Caco-2 (cell line): ENCODE results near the gene GPSM1. TPM values are rescaled to one million over a fixed set of nuclear protein-coding genes. Genes with fewer than 3 reads are reported as not detected.

Source experiments
- BruUV-seq: library from RNA; stranded (reverse); fragments of 400-500 nt; replicated peaks from 2 replicates; lab custom pipeline; 2021; lab: Mats Ljungman, UMichigan
- CTCF ChIA-PET: fragments of 300-600 bp; sonication (Branson Sonifier 250); formaldehyde crosslinking; loops from one replicate; lab custom pipeline; 2022; ENCODE audit warnings: antibody characterized with exemption; lab: Charles Lee
- POLR2A ChIA-PET: fragments of 300-600 bp; sonication (Branson Sonifier 250); formaldehyde crosslinking; loops from one replicate; lab custom pipeline; 2022; ENCODE audit warnings: antibody characterized with exemption; lab: Charles Lee
- DNase-seq, 2 experiments: peaks; one replicate each; pipeline versions ENCODE4 v3.0.0 to v3.0.0-alpha.2; 2020 to 2022
- H3K27me3 ChIP-seq: replicated peaks from 2 replicates; pipeline ENCODE4 v1.6.0; 2011; ENCODE audit warnings: low read length; ENCODE audit not compliant: control insufficient read depth, insufficient read depth
- H3K36me3 ChIP-seq: 2 replicates; pipeline ENCODE4 v1.5.1; 2011; ENCODE audit warnings: low read length; ENCODE audit not compliant: control insufficient read depth, insufficient read depth
- H3K4me1 ChIP-seq: fragments of 250-450 bp; sonication (Bioruptor Pico); 2 replicates; pipeline ENCODE4 v1.5.1; 2020; ENCODE audit warnings: mild to moderate bottlenecking
- H3K4me3 ChIP-seq: 2 replicates; pipeline ENCODE4 v1.5.1; 2011; ENCODE audit warnings: low read depth, mild to moderate bottlenecking, control low read depth, low read length
- H3K9me3 ChIP-seq: fragments of 250-450 bp; sonication (Bioruptor Pico); 2 replicates; pipeline ENCODE4 v1.5.1; 2020; ENCODE audit warnings: mild to moderate bottlenecking, moderate library complexity
- H3K27ac Mint-ChIP-seq: one replicate; pipeline ENCODE4 v1.8.0; 2022; ENCODE audit warnings: mixed read lengths; ENCODE audit not compliant: unreplicated experiment
- H3K27me3 Mint-ChIP-seq: one replicate; pipeline ENCODE4 v1.8.0; 2022; ENCODE audit warnings: mixed read lengths; ENCODE audit not compliant: insufficient read depth, unreplicated experiment
- H3K36me3 Mint-ChIP-seq: one replicate; pipeline ENCODE4 v1.8.0; 2022; ENCODE audit warnings: mild to moderate bottlenecking, mixed read lengths; ENCODE audit not compliant: insufficient read depth, unreplicated experiment
- H3K4me1 Mint-ChIP-seq: one replicate; pipeline ENCODE4 v1.8.0; 2022; ENCODE audit warnings: low read depth, mixed read lengths; ENCODE audit not compliant: unreplicated experiment
- H3K4me3 Mint-ChIP-seq: one replicate; pipeline ENCODE4 v1.8.0; 2022; ENCODE audit warnings: mild to moderate bottlenecking, moderate library complexity, mixed read lengths; ENCODE audit not compliant: unreplicated experiment
- H3K9me3 Mint-ChIP-seq: one replicate; pipeline ENCODE4 v1.8.0; 2022; ENCODE audit warnings: mixed read lengths; ENCODE audit not compliant: unreplicated experiment
- intact Hi-C: fragments of 100-400 bp; cut with micrococcal nuclease; formaldehyde crosslinking; loops from one replicate; pipeline ENCODE4 v1.10.0; 2022; ENCODE audit not compliant: unreplicated experiment
- total RNA-seq: library from RNA; stranded (reverse); gene quantifications from 2 replicates; pipeline ENCODE4 v1.2.3, GENCODE V29; 2022
- TF ChIP-seq, protein P1 (sequence below), 2 experiments: fragments of 200-600 bp in 1 of 2; IDR thresholded peaks; 1 replicate in 1 of 2; 2 replicates in 1 of 2; pipeline versions ENCODE4 v1.5.1 to v1.8.0; 2011 to 2022; ENCODE audit warnings: antibody characterized with exemption in 1 of 2, control low read depth in 1 of 2, inconsistent platforms in 1 of 2, low read depth in 1 of 2, low read length in 1 of 2, mild to moderate bottlenecking in 1 of 2, moderate library complexity in 1 of 2; ENCODE audit not compliant: insufficient read depth in 1 of 2, severe bottlenecking in 1 of 2, unreplicated experiment in 1 of 2

The GPSM1 gene
- total RNA-seq, 1 experiment from 2014 or later, result 25.7 TPM

DNA sequence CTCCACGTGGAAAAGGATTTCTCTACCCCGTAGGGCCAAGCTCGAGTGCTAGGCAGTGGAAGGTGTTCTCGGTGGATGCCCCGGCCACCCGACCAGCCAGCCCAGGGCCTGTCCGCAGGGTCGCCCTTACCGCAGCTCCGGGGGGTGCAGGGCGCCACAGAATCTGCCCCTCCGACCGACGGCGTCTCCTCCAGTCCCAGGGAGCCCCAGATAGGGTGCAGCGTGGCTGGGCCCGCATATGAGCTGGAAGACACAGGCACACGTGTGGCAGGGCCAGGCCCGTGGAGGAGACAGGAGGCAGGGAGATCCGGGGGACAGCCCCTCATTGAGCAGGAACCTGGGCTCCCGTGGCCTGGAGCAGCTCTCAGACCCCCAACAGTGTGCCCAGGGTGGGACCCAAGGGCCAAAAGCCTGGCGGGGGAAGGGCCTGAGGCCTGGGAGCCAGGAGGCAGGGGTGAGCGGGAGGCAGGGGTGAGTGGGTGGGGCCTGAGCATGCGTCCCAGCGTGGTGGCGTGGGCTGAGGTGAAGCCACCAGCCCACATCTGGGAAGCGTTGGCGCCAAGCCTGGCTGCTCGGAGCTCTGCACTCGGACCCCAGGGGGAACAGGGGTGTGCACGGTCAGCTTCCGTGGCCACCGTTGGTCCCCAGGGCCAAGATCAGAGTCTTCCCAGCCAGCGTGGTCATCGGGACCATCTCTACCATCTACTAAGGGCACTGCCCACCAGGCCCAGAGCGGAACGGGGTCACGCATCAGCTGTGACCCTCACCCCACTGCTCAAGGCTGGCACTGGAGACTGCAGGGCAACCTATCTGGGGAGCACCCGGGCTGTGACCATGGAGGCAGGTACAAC, 45.7 kb upstream of the GPSM1 start:
- Histone ChIP-seq H3K9me3 (no peaks in the 10 kb centered on the region), H3K27me3 (no peaks in the 10 kb centered on the region; the same call in 1 of the 2 replicates), H3K4me3 (no peak overlapping the region), H3K36me3 (no peaks in the 10 kb centered on the region), H3K4me1 (no peaks in the 10 kb centered on the region)
- Mint-ChIP-seq H3K27me3 (no peaks in the 10 kb centered on the region), H3K36me3 (no peaks in the 10 kb centered on the region), H3K4me3 (no peak overlapping the region), H3K9me3 (no peaks in the 10 kb centered on the region), H3K4me1 (no peaks in the 10 kb centered on the region), H3K27ac (no peak overlapping the region)
- BruUV-seq, result no TSS peak
- POLR2A ChIA-PET, result no interaction called here
- CTCF ChIA-PET, result no interaction called here
- no peak for DNase-seq
- intact Hi-C loops, result no loop called here
- TF ChIP-seq, protein P1, sequence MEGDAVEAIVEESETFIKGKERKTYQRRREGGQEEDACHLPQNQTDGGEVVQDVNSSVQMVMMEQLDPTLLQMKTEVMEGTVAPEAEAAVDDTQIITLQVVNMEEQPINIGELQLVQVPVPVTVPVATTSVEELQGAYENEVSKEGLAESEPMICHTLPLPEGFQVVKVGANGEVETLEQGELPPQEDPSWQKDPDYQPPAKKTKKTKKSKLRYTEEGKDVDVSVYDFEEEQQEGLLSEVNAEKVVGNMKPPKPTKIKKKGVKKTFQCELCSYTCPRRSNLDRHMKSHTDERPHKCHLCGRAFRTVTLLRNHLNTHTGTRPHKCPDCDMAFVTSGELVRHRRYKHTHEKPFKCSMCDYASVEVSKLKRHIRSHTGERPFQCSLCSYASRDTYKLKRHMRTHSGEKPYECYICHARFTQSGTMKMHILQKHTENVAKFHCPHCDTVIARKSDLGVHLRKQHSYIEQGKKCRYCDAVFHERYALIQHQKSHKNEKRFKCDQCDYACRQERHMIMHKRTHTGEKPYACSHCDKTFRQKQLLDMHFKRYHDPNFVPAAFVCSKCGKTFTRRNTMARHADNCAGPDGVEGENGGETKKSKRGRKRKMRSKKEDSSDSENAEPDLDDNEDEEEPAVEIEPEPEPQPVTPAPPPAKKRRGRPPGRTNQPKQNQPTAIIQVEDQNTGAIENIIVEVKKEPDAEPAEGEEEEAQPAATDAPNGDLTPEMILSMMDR (IDR thresholded peaks at IDR 0.05; ENCODE audit: insufficient read depth in 1 of 2, low read depth in 1 of 2, low read length in 1 of 2, severe bottlenecking in 1 of 2, unreplicated experiment in 1 of 2), result no peak

DNA sequence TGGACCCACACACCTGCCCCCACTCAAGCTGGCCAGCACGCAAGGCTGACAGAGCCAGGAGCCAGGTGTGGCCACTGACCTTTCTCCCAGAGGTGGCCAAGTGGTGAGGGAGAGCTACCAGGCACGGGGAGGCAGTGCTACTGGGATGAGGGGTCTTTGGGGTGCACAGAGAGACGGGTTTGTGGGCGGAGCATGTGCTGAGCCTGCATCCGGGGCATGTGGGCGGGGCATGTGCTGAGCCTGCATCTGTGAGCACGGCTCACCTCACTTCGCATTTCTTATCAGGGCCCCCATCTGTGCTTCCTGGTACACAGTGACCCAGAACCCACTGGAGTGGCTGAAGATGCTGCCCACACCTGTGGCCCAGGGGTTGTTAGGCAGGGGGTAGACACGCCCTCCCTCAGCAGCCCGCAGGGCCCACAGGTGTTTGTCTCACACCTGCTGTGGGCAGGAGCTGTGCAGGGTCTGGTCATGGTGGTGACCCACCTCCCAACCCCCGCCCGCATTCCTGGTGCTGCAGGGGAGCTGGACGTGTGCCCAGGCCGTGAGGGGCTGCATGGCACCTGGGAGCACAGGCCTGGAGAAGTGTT, 45.0 kb upstream of the GPSM1 start:
- no peaks in the 10 kb centered on the region for H3K4me1 Mint-ChIP-seq
- no peaks in the 10 kb centered on the region for H3K9me3 Mint-ChIP-seq
- Histone ChIP-seq H3K27me3 (no peaks in the 10 kb centered on the region; the same call in 1 of the 2 replicates), H3K4me1 (no peaks in the 10 kb centered on the region), H3K36me3 (no peaks in the 10 kb centered on the region), H3K9me3 (no peaks in the 10 kb centered on the region), H3K4me3 (no peak overlapping the region)
- H3K36me3 Mint-ChIP-seq, result no peaks in the 10 kb centered on the region
- TF ChIP-seq, protein P1 (IDR thresholded peaks at IDR 0.05; ENCODE audit: insufficient read depth in 1 of 2, low read depth in 1 of 2, low read length in 1 of 2, severe bottlenecking in 1 of 2, unreplicated experiment in 1 of 2), result no peak
- H3K27me3 Mint-ChIP-seq, result no peaks in the 10 kb centered on the region
- H3K4me3 Mint-ChIP-seq, result no peak overlapping the region
- intact Hi-C loops, result no loop called here
- BruUV-seq, result no TSS peak
- no peak overlapping the region for H3K27ac Mint-ChIP-seq
- ChIA-PET CTCF (no interaction called here), POLR2A (no interaction called here)
- no peak for DNase-seq

DNA sequence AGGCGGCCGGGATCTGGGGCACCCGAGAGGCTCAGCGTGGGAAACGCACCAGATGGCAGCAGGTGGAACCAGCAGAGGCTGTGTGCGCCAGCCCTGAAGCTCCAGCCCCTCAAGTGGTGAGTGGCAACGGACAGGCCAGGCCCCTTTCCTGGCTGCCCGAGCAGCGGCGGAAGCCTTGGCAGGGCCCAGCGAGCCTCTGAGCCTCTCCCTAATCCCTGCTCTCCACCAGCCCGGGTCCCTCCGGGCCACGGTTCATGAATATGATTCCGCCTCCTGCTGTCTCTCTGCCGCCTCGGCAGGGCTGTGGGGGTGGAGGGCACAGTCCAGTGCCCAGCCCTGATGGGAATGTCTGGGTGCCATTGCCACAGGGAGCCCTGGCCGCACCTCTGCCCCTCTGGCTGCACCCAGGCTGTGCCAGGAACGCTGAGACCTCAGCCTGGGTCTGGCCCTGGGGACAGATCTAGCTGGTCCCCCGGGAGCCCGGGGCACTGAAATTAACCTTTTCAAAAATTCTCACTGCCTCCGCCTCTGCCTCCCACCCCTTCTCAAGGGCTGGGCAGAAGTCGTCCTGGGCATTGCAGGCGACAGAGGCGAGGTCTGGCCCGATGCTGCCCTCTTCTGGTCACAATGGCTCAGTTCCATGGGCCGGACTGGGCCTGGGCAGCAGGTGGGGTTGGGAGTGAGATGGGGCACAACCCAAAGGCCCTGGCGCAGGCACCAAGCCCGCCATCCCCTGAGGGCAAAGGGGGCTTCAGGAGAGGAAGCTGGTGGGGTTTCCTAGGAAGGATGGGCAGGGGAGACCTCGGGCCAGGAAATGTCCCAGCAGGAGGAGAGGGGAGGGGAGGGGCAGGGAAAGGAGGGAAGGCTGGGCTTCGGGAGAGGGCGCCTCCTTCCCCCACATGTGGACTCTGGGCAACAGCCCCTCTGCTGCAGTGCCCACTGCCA, 43.8 kb upstream of the GPSM1 start:
- Mint-ChIP-seq H3K27ac (no peak overlapping the region), H3K9me3 (no peaks in the 10 kb centered on the region), H3K27me3 (no peaks in the 10 kb centered on the region), H3K4me3 (no peak overlapping the region), H3K4me1 (no peaks in the 10 kb centered on the region), H3K36me3 (no peaks in the 10 kb centered on the region)
- DNase-seq, result peak; percentile 77 to 86
- TF ChIP-seq, protein P1 (IDR thresholded peaks at IDR 0.05; ENCODE audit: insufficient read depth in 1 of 2, low read depth in 1 of 2, low read length in 1 of 2, severe bottlenecking in 1 of 2, unreplicated experiment in 1 of 2), result peak; percentile 83 to 86
- Histone ChIP-seq H3K36me3 (no peaks in the 10 kb centered on the region), H3K4me1 (no peaks in the 10 kb centered on the region), H3K4me3 (no peak overlapping the region), H3K9me3 (no peaks in the 10 kb centered on the region), H3K27me3 (no peaks in the 10 kb centered on the region)
- CTCF ChIA-PET, result no interaction called here
- no TSS peak for BruUV-seq
- POLR2A ChIA-PET, result no interaction called here
- intact Hi-C loops, result loop anchor here (1.0 kb wide), 1 partner anchor 150 kb away; no protein-coding TSS in a partner anchor
